Body of pancreas (tissue), 4 donors: ENCODE data around the gene TFIP11. TPM values are rescaled to one million over a fixed set of nuclear protein-coding genes. Genes with fewer than 3 reads are reported as not detected.

Source experiments
- ATAC-seq: fragments of 150-250 bp; one replicate; pipeline ENCODE4 v1.9.1; 2016
- DNase-seq, 4 donors: peaks; one replicate each; pipeline ENCODE4 v3.0.0-alpha.2; 2019
- H3K27ac ChIP-seq, 4 donors: fragments of 200-600 bp; sonication (generic); 1 replicate in 3 of 4; 2 replicates in 1 of 4; pipeline versions ENCODE4 v1.5.1 to v1.6.1; 2016 to 2019; ENCODE audit warnings: mild to moderate bottlenecking in 1 of 4, mixed read lengths in 1 of 4, moderate library complexity in 1 of 4
- H3K27me3 ChIP-seq, 2 donors: fragments of 200-600 bp; sonication (generic); one replicate each; pipeline ENCODE4 v1.6.0; 2016; ENCODE audit warnings: mild to moderate bottlenecking in 1 of 2
- H3K36me3 ChIP-seq, 2 donors: fragments of 200-600 bp; sonication (generic); replicated peaks in 1 of 2; 2 replicates each; pipeline ENCODE4 v1.5.1; 2016; ENCODE audit warnings: low read depth in 2 of 2; ENCODE audit not compliant: insufficient read depth in 1 of 2
- H3K4me1 ChIP-seq: fragments of 200-600 bp; sonication (generic); one replicate; pipeline ENCODE4 v1.6.0; 2016
- H3K4me3 ChIP-seq, 2 donors: fragments of 200-600 bp; sonication (generic); 1 replicate in 1 of 2; 2 replicates in 1 of 2; pipeline ENCODE4 v1.5.1; 2016 to 2019
- H3K9me3 ChIP-seq, 3 donors: fragments of 200-600 bp; sonication (generic); 1 replicate in 2 of 3; 2 replicates in 1 of 3; pipeline ENCODE4 v1.5.1; 2016
- POLR2A ChIP-seq, 3 donors: fragments of 450-650 bp; IDR thresholded peaks; one replicate each; pipeline ENCODE4 v1.6.1; 2016; ENCODE audit warnings: antibody characterized with exemption in 3 of 3, mild to moderate bottlenecking in 2 of 3
- WGBS, 2 donors: methylation state at CpG; one replicate each; pipeline ENCODE4 v1.1.5; 2017; 5-methylcytosine and 5-hydroxymethylcytosine counted together
- intact Hi-C: fragments of 100-400 bp; cut with DNase I; formaldehyde crosslinking; loops from one replicate; pipeline ENCODE4 v1.15.1; 2023
- total RNA-seq, 2 donors: library from RNA; depleted of rRNA; stranded (reverse); fragments of >200 nt; gene quantifications; one replicate each; pipeline ENCODE4 v1.1.0, GENCODE V29; 2016
- TF ChIP-seq, protein P1 (sequence below), 7 experiments: fragments of 450-650 bp in 4 of 7; fragments of 200-600 bp in 3 of 7; sonication (generic) in 3 of 7; IDR thresholded peaks; one replicate each; pipeline ENCODE4 v1.5.1; 2016 to 2019; ENCODE audit warnings: antibody characterized with exemption in 7 of 7

The TFIP11 gene
- total RNA-seq, 2 donors from 2014 or later = 26.2 to 32.3 TPM

GRCh38 chr22:26447584-26448329 is 64.5 kb downstream of the TFIP11 start:
- Histone ChIP-seq H3K36me3 (peaks cover 0 to 13% of the 10 kb centered on the region in 2 donors), H3K4me3 (no peak overlapping the region), H3K27me3 (no peaks in the 10 kb centered on the region), H3K27ac (no peak overlapping the region), H3K4me1 (no peaks in the 10 kb centered on the region), H3K9me3 (no peaks in the 10 kb centered on the region)
- ATAC-seq (no peak), DNase-seq (no peak)
- intact Hi-C loops = no loop called here
- no peak for TF ChIP-seq POLR2A (IDR thresholded peaks at IDR 0.05)
- TF ChIP-seq, protein P1, sequence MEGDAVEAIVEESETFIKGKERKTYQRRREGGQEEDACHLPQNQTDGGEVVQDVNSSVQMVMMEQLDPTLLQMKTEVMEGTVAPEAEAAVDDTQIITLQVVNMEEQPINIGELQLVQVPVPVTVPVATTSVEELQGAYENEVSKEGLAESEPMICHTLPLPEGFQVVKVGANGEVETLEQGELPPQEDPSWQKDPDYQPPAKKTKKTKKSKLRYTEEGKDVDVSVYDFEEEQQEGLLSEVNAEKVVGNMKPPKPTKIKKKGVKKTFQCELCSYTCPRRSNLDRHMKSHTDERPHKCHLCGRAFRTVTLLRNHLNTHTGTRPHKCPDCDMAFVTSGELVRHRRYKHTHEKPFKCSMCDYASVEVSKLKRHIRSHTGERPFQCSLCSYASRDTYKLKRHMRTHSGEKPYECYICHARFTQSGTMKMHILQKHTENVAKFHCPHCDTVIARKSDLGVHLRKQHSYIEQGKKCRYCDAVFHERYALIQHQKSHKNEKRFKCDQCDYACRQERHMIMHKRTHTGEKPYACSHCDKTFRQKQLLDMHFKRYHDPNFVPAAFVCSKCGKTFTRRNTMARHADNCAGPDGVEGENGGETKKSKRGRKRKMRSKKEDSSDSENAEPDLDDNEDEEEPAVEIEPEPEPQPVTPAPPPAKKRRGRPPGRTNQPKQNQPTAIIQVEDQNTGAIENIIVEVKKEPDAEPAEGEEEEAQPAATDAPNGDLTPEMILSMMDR (IDR thresholded peaks at IDR 0.05) = no peak
- WGBS, 2 donors = 76 to 77% methylated on average over 15 of the region's 15 CpGs

DNA sequence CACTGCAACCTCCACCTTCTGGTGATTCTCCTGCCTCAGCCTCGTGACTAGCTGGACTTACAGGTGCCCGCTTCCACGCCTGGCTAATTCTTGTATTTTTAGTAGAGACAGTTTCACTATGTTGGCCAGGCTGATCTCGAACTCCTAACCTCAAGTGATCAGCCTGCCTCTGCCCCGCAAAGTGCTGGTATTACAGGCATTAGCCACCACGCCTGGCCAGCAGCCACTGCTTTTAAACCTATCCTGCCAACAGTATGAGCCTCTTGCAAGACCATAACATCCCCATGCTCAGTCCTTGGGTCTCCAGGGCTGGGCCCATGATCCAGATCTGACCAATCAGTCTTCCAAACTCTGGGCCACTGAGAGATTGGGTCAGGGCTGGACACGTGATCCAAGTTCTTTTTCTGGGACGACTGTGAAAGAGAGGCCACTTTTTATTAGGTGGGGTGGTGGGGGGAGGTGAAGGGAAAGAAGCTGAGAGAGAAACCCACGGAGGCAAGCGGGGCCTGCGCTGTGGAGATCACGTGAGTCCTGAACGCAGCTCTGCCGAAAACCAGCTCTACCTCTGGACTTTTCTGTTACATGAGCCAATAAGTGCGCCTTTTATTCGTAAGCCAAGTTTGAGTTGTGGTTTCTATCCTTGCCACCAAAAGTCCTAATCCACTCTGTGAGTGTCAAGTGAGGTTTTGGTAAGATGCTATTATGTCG is 65.3 kb downstream of the TFIP11 start:
- TF ChIP-seq, protein P1 (IDR thresholded peaks at IDR 0.05) = no peak
- TF ChIP-seq POLR2A (IDR thresholded peaks at IDR 0.05) = no peak
- Histone ChIP-seq H3K27me3 (no peaks in the 10 kb centered on the region), H3K4me3 (no peak overlapping the region), H3K4me1 (no peaks in the 10 kb centered on the region), H3K9me3 (no peaks in the 10 kb centered on the region), H3K27ac (no peak overlapping the region), H3K36me3 (peaks cover 0 to 9% of the 10 kb centered on the region in 2 donors)
- WGBS, 2 donors = 86 to 87% methylated on average over 17 of the region's 17 CpGs
- intact Hi-C loops = no loop called here
- ATAC-seq = no peak
- DNase-seq = no peak

DNA sequence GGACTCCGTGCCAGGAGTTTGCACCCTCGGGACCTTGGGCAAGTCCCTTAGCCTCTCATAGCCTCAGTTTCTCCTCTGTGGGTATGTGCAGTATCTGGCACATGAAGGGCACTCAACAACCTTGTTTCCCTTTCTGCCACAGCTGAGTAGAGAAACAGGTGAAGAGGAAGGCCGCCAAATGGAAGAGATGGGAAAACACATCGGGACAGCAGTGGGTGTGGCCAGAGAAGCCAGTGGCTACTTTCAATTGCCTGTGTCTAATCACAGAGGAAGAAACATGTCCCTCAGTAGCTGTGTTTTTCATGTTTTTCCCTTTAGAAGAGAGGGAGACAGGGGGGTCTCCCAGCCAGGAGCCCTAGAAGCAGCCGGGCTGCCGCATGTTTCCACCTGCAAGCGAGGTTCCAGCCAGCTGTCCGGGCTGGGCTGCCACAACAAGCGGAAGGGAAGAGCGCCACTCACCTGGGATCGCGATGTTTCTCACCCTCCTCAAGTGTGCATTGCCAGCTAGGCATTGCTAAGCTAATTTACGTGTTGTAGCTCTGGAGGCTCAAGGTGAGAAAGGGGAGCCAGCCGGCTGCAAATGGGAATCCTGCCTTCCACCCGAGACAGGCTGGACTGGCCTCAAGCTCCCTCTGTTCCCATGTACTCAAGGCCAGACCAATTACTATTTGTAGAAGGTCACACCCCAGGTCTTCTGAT is 66.5 kb downstream of the TFIP11 start:
- H3K4me1 ChIP-seq = no peaks in the 10 kb centered on the region
- DNase-seq = no peak
- no peaks in the 10 kb centered on the region for H3K27me3 ChIP-seq
- TF ChIP-seq POLR2A (IDR thresholded peaks at IDR 0.05) = no peak
- TF ChIP-seq, protein P1 (IDR thresholded peaks at IDR 0.05) = no peak
- H3K36me3 ChIP-seq = peaks cover 0 to 1% of the 10 kb centered on the region in 2 donors
- no peaks in the 10 kb centered on the region for H3K9me3 ChIP-seq
- 59 to 60% methylated on average over 13 to 15 of the region's 15 CpGs for WGBS, 2 donors
- no peak overlapping the region for H3K4me3 ChIP-seq
- no peak overlapping the region for H3K27ac ChIP-seq
- intact Hi-C loops = no loop called here
- ATAC-seq = no peak

- 78 to 79% methylated on average over 8 of the region's 8 CpGs for WGBS, 2 donors
- TF ChIP-seq, protein P1 (IDR thresholded peaks at IDR 0.05) = no peak
- no peak for TF ChIP-seq POLR2A (IDR thresholded peaks at IDR 0.05)
- Histone ChIP-seq H3K4me1 (no peaks in the 10 kb centered on the region), H3K27ac (no peak overlapping the region), H3K4me3 (no peak overlapping the region), H3K27me3 (no peaks in the 10 kb centered on the region), H3K9me3 (no peaks in the 10 kb centered on the region), H3K36me3 (no peaks in the 10 kb centered on the region)
- intact Hi-C loops = no loop called here
- ATAC-seq = no peak
- DNase-seq = no peak
Measured at GRCh38 chr22:26444777-26445176, 67.5 kb downstream of the TFIP11 start.
